ENCODE measurements around the gene WNT2B.
A peak's percentile ranks its signal among the peaks of the same experiment; 100 is the strongest.

DNA sequence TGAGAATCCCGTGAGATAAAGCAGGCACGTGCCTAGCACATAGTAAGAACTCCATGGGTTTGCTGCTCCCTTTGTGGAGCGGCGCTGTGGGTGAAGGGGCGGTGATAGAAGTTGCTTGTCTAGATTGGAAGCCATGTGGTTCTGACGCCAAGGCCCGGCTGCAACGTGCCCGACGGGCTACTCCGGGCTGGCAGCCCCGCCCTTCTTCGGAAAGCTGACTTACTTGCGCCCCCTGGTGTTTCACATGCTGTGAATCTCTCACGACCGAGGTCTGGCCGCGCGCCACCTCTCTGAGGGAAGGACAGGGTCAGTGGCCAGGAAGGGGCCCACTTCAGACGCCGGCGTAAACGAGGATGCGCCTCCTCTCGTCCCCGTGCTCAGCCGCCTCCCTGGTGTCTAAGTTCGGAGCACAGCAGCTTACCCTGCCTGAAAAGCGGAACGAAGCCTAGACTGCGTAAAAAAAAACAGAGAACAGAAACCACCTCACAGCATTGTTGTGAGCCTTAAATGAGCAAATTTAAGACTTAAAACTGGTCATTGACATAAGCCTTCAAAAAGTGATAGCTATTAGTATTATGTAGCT lies 42.6 kb upstream of the WNT2B start:
- TF ChIP-seq, protein P1, sequence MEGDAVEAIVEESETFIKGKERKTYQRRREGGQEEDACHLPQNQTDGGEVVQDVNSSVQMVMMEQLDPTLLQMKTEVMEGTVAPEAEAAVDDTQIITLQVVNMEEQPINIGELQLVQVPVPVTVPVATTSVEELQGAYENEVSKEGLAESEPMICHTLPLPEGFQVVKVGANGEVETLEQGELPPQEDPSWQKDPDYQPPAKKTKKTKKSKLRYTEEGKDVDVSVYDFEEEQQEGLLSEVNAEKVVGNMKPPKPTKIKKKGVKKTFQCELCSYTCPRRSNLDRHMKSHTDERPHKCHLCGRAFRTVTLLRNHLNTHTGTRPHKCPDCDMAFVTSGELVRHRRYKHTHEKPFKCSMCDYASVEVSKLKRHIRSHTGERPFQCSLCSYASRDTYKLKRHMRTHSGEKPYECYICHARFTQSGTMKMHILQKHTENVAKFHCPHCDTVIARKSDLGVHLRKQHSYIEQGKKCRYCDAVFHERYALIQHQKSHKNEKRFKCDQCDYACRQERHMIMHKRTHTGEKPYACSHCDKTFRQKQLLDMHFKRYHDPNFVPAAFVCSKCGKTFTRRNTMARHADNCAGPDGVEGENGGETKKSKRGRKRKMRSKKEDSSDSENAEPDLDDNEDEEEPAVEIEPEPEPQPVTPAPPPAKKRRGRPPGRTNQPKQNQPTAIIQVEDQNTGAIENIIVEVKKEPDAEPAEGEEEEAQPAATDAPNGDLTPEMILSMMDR (IDR thresholded peaks at IDR 0.05): peak; percentile 53 to 95 (median 84)
- no peak for TF ChIP-seq POLR2A (IDR thresholded peaks at IDR 0.05)

All from Peyer's patch (tissue), 4 donors.